Activated B cell treated with CpG ODN at 0.5 μM for 24 hours (primary cell): Measurements from ENCODE around the gene COG2. TPM values are rescaled to one million over a fixed set of nuclear protein-coding genes. Genes with fewer than 3 reads are reported as not detected.
"Not testable (repeated sequence)": the region's sequence is repeated elsewhere in the genome, so short reads cannot be mapped to it uniquely, and the experiment has no call there.

Experiments
- ATAC-seq: fragments of 200-7000 bp; cut with Tn5 transposase; one replicate; pipeline ENCODE4 v1.10.0; 2021; ENCODE audit warnings: low read depth, mild to moderate bottlenecking, moderate library complexity
- CTCF ChIA-PET: fragments of 350-600 bp; sonication (Branson Sonifier 250); formaldehyde crosslinking; loops from one replicate; lab custom pipeline; 2021; ENCODE audit warnings: antibody characterized with exemption; lab: Charles Lee
- POLR2A ChIA-PET: fragments of 350-600 bp; sonication (Branson Sonifier 250); formaldehyde crosslinking; loops from one replicate; lab custom pipeline; 2021; ENCODE audit warnings: antibody characterized with exemption; lab: Charles Lee
- DNase-seq: peaks from one replicate; pipeline ENCODE4 v3.0.0; 2022
- H3K27ac Mint-ChIP-seq: one replicate; pipeline ENCODE4 v1.8.0; 2020; ENCODE audit warnings: mixed read lengths
- H3K27me3 Mint-ChIP-seq: one replicate; pipeline ENCODE4 v1.8.0; 2021; ENCODE audit warnings: mixed read lengths
- H3K36me3 Mint-ChIP-seq: one replicate; pipeline ENCODE4 v1.8.0; 2021; ENCODE audit warnings: low read depth, mixed read lengths
- H3K4me1 Mint-ChIP-seq: one replicate; pipeline ENCODE4 v1.8.0; 2021; ENCODE audit warnings: mixed read lengths
- H3K4me3 Mint-ChIP-seq: one replicate; pipeline ENCODE4 v1.8.0; 2020; ENCODE audit warnings: mild to moderate bottlenecking, mixed read lengths
- H3K9me3 Mint-ChIP-seq: one replicate; pipeline ENCODE4 v1.8.0; 2020; ENCODE audit warnings: mixed read lengths
- intact Hi-C: fragments of 100-400 bp; cut with micrococcal nuclease; formaldehyde crosslinking; loops from one replicate; pipeline ENCODE4 v1.15.1; 2024
- total RNA-seq: library from RNA; stranded (reverse); gene quantifications from 2 replicates; pipeline ENCODE4 v1.2.3, GENCODE V29; 2022
- TF ChIP-seq, protein P1 (sequence below): fragments of 200-600 bp; IDR thresholded peaks from one replicate; pipeline ENCODE4 v1.8.0; 2022; ENCODE audit warnings: antibody characterized with exemption, mild to moderate bottlenecking

The COG2 gene
- total RNA-seq, 1 donor from 2014 or later: 39.0 TPM

DNA sequence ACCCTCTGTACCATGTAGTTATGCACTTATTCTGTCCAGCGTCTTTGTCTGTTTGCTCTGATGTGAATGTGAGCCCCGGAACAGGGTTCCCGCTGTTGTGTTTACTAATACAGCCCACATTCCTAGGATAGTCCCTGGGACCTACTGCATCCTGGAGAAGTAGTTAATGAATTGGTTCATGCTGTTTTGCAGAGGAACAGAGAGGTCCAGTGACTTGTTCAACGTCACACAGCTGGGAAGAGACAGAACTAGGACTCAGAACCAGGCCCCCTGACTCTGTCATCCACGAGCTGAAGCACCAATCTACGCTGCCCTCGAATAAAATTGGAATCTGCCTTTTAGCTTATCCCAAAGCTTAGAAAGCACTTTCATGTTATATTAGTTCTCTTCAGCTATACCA is 70.9 kb downstream of the COG2 start:
- H3K9me3 Mint-ChIP-seq: peaks cover 5% of the 10 kb centered on the region
- DNase-seq (no peak), ATAC-seq (no peak)
- CTCF ChIA-PET: no interaction called here
- no peaks in the 10 kb centered on the region for H3K36me3 Mint-ChIP-seq
- H3K4me3 Mint-ChIP-seq: no peak overlapping the region
- H3K4me1 Mint-ChIP-seq: no peaks in the 10 kb centered on the region
- peaks cover 16% of the 10 kb centered on the region for H3K27me3 Mint-ChIP-seq
- TF ChIP-seq, protein P1, sequence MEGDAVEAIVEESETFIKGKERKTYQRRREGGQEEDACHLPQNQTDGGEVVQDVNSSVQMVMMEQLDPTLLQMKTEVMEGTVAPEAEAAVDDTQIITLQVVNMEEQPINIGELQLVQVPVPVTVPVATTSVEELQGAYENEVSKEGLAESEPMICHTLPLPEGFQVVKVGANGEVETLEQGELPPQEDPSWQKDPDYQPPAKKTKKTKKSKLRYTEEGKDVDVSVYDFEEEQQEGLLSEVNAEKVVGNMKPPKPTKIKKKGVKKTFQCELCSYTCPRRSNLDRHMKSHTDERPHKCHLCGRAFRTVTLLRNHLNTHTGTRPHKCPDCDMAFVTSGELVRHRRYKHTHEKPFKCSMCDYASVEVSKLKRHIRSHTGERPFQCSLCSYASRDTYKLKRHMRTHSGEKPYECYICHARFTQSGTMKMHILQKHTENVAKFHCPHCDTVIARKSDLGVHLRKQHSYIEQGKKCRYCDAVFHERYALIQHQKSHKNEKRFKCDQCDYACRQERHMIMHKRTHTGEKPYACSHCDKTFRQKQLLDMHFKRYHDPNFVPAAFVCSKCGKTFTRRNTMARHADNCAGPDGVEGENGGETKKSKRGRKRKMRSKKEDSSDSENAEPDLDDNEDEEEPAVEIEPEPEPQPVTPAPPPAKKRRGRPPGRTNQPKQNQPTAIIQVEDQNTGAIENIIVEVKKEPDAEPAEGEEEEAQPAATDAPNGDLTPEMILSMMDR: no peak
- POLR2A ChIA-PET: no interaction called here
- no peak overlapping the region for H3K27ac Mint-ChIP-seq
- intact Hi-C loops: no loop called here

DNA sequence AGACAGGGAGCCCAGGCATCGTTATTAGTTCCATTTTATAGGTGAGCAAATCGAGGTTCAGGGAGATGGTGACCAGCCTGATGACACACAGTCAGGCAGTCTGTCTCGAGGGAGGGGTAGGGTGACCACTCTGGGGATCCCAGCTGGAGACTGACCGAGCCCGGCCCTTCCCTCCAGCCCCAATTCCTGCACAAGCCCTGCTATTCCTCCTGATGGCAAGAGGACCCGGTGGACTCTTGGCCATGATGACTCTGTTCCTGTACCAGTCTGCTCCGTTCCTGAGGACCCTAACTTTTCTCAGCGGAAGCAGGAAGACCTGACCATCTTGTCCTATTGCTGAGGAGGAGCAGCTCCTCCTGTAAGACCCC is 71.2 kb downstream of the COG2 start:
- Mint-ChIP-seq H3K27ac (no peak overlapping the region), H3K36me3 (no peaks in the 10 kb centered on the region), H3K4me1 (no peaks in the 10 kb centered on the region), H3K27me3 (peaks cover 14% of the 10 kb centered on the region), H3K4me3 (no peak overlapping the region), H3K9me3 (peaks cover 5% of the 10 kb centered on the region)
- ChIA-PET CTCF (no interaction called here), POLR2A (no interaction called here)
- no peak for ATAC-seq
- TF ChIP-seq, protein P1: no peak
- intact Hi-C loops: no loop called here
- DNase-seq: no peak

DNA sequence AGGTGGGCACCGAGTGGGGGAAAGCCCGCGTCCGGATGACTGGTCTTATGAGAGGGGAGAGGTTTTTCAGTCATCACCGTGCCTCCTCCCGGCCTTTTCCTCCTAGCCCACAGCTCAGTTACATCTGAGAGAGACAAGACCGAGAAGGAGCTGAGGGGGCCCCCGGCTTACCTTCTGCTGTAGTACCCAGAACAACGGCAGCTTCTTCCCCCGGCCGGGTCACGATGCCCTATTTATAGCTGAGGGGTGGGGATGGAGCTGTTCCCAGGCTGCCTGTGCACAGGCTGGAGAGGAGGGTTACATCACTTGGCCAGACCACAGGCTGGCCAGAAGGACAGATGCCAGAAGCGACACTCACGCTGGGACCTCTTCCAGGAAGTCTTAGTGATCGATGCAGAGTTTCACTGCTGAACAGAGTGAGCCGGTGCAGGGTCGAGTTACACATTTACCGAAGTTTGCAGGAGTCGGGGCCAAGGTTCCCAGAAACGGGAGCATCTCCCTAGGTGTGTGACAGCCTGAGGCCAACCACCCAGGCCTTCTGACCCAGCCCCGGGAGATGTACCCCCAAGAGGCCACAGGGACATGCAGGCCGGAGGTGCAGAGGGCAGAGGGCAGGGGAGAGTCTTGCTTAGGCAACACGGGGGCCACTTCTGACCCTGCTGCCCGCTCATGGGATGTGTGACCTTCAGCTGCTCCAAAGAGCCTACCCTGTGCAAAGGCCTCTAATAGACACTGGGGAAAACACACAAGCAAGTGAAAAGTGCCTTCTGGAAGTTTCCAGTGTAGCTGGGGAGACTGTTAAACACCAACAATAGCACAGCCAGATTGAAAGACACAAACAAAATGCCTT is 71.9 kb downstream of the COG2 start, which contains the start of gene AGT:
Gene AGT, minus strand, starts transcription at position 208 of the 850 bp plus-strand sequence. CDS start 3,299 bp downstream, outside the sequence.
- CTCF ChIA-PET: no interaction called here
- Mint-ChIP-seq H3K9me3 (peaks cover 5% of the 10 kb centered on the region), H3K27ac (no peak within 1 kb of the TSS), H3K4me3 (no peak within 1 kb of the TSS), H3K36me3 (no peaks in the 10 kb centered on the region), H3K4me1 (no peaks in the 10 kb centered on the region), H3K27me3 (peaks cover 12% of the 10 kb centered on the region)
- intact Hi-C loops: no loop called here
- ATAC-seq: no peak
- POLR2A ChIA-PET: no interaction called here
- TF ChIP-seq, protein P1: no peak
- no peak for DNase-seq

DNA sequence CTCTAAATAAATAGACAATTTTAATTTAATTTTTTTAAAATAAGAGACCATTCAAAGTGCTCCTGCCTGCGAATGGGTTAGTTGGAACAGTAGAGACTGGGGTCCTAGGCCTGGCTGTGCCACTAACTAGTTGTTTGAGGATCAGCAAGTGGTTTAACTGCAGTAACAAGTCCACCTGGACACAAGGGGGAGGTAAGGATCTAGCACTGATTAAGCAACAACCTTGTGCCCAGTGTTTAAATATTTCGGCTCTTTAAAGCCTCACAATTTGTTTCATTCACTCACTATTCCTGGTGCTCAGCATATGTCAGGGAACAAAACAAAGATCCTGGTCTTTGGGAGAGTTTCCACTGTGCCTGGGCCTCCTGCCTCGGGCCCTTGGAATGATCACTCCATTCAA is 73.2 kb downstream of the COG2 start:
- H3K27ac Mint-ChIP-seq: no peak overlapping the region
- no peaks in the 10 kb centered on the region for H3K36me3 Mint-ChIP-seq
- H3K4me3 Mint-ChIP-seq: no peak overlapping the region
- TF ChIP-seq, protein P1: no peak
- H3K4me1 Mint-ChIP-seq: no peaks in the 10 kb centered on the region
- H3K27me3 Mint-ChIP-seq: peaks cover 12% of the 10 kb centered on the region
- DNase-seq (no peak), ATAC-seq (no peak)
- ChIA-PET CTCF (no interaction called here), POLR2A (no interaction called here)
- intact Hi-C loops: no loop called here
- H3K9me3 Mint-ChIP-seq: peaks cover 5% of the 10 kb centered on the region

DNA sequence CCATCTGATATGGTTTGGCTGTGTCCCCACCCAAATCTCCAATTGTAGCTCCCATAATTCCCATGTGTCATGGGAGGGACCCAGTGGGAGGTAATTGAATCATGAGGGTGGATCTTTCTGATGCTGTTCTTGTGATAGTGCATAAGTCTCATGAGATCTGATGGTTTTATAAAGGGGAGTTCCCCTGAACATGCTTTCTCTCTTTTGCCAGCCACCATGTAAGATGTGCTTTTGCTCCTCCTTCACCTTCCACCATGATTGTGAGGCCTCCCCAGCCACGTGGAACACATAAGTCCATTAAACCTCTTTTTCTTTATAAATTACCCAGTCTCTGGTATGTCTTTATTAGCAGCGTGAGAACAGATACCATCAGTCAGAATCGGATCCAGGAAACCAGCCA is 74.2 kb downstream of the COG2 start:
- ATAC-seq, POLR2A ChIA-PET, CTCF ChIA-PET, H3K36me3 Mint-ChIP-seq, DNase-seq, H3K4me1 Mint-ChIP-seq, intact Hi-C loops, H3K27ac Mint-ChIP-seq, H3K9me3 Mint-ChIP-seq, H3K4me3 Mint-ChIP-seq: not testable (repeated sequence)
- H3K27me3 Mint-ChIP-seq: peaks cover 12% of the 10 kb centered on the region
